Measurements from ENCODE around the gene MRPL37. TPM values are rescaled to one million over a fixed set of nuclear protein-coding genes. Genes with fewer than 3 reads are reported as not detected.
"Not testable (repeated sequence)": the region's sequence is repeated elsewhere in the genome, so short reads cannot be mapped to it uniquely, and the experiment has no call there.

The MRPL37 gene
- polyA plus RNA-seq, 4 donors, result 54.6 to 83.2 (median 76.4) TPM

DNA sequence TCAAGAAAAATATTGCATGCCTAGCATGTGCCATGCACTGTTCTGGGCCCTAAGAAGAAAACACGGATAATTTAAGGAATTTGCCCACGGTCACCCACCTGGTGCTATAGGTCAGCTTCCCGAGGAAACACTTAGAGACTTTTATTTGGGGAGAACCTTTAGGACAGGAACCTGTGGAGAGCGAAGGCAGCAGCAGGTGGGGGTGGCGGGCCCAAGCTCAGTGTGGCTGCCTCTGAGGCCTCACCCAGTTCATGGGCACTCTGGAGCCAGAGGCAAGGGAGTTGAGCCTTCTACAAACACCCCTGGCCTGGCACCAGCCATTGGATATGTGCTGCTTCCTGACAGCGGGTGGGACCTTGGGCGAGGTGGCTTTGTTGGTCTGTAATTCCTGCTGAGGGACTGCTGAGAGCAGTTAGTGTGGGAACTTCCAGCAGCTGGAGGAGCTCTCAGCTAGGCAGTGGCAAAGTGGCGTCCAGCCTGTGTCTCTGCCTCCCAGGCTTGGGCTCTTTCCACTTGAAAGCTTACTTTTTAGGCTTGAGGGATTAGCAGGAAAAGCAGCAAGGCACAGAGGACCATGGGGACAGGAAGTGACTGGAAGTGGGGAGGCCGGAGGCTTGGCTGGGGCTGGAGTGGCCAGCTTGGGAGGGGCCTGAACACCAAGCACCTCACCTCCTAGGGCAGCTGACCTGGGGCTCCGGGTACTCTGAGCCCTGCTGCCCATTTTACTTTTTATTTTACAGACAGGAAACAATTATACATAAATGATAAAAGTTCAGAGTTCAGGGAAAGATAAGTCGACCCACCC, 19.1 kb downstream of the MRPL37 start:
- no peak for DNase-seq (ENCODE audit: low read depth in 4 of 4, low spot score in 3 of 4)

DNA sequence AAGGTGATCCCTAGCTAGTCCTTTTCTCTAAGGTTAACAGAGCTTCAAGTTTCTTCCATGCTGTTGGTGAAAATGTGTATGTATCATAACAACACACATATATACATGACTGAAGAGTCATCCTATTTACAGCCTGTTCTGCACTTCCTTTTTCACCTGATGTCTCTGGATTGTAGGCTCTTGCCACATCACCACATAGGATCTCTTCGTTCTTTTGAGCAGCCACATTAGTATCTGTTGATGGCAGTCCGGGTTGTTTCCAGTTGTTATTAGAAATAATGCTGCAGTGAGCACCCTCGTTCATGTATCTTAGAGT, 19.7 kb downstream of the MRPL37 start:
- no peak for DNase-seq (ENCODE audit: low read depth in 4 of 4, low spot score in 3 of 4)

- DNase-seq (ENCODE audit: low read depth in 4 of 4, low spot score in 3 of 4), result no peak
These were observed 20.2 kb downstream of the MRPL37 start for GRCh38 chr1:54220004-54220811.

- no peak for DNase-seq (ENCODE audit: low read depth in 4 of 4, low spot score in 3 of 4)
These were observed 21.3 kb downstream of the MRPL37 start for GRCh38 chr1:54221113-54221834.

- DNase-seq (ENCODE audit: low read depth in 4 of 4, low spot score in 3 of 4), result no peak
These were observed 22.0 kb downstream of the MRPL37 start for GRCh38 chr1:54221867-54222484.

GRCh38 chr1:54222711-54223110, 22.7 kb downstream of the MRPL37 start:
- DNase-seq (ENCODE audit: low read depth in 4 of 4, low spot score in 3 of 4), result no peak

GRCh38 chr1:54223441-54224202, 23.7 kb downstream of the MRPL37 start:
- DNase-seq (ENCODE audit: low read depth in 4 of 4, low spot score in 3 of 4), result no peak

DNA sequence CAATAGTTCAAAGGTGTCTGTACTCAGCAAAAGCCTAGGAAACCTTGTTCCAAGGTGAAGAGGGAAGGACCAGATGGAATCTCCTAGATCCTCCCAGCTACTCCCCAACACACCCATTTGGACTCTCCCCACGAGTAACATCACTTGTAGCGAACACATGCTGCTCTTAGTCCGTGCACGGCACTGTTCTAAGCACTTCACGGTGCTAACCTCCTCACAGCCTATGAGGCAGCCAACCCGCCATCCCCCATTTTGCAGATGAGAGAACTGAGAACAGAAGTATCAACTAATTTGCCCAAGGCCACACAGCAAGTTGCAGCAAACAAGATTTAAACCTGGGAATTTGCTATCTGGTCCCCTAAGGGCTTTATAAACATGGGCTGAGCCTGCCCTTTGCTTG, 24.3 kb downstream of the MRPL37 start:
- no peak for DNase-seq (ENCODE audit: low read depth in 4 of 4, low spot score in 3 of 4)

DNA sequence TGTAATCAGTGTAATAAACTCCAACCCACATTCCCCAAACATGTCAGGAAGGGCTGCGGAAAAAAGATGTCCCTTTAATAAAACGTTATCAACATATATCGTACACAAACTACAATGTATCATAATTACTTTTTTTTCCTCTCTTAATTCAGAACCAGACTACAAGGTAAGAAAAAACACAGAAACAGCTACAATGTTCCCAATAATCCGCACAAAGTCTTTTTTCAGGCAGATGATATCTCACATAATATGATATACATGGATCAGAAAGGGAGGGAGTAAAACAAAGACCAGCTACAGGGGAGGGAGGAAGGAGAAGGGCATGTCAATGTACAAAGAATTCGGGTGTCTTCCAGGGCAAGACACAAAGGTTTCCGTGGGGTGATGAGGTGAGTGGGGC, 25.4 kb downstream of the MRPL37 start:
- no peak for DNase-seq (ENCODE audit: low read depth in 4 of 4, low spot score in 3 of 4)

GRCh38 chr1:54225986-54226559, 26.1 kb downstream of the MRPL37 start:
- DNase-seq (ENCODE audit: low read depth in 4 of 4, low spot score in 3 of 4), result no peak

- DNase-seq (ENCODE audit: low read depth in 4 of 4, low spot score in 3 of 4), result no peak
These were observed 27.2 kb downstream of the MRPL37 start for GRCh38 chr1:54227091-54227602.

- no peak for DNase-seq (ENCODE audit: low read depth in 4 of 4, low spot score in 3 of 4)
These were observed 27.9 kb downstream of the MRPL37 start for GRCh38 chr1:54227891-54228310.

DNA sequence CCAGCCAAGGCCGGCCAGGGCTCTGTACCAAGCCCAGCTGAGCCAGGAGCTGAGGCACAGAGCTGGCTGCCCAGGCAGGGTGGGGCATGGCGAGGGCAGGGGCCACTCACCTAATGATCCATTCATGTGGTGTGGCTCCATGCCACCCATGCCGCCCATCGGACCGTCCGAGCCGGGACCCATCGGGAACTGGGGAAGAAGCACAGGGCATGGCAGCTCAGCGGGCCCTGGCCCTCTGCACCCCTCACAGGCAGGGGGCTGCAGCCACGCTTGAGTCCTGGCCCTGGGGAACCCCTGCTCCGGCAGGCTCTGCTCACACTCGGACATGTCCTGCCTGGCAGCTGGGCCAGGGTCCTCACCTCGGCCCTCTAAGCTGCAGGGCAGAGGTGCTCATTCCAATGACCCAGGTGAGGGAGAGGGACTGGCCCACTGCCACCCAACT, 28.7 kb downstream of the MRPL37 start:
- no peak for DNase-seq (ENCODE audit: low read depth in 4 of 4, low spot score in 3 of 4)

DNA sequence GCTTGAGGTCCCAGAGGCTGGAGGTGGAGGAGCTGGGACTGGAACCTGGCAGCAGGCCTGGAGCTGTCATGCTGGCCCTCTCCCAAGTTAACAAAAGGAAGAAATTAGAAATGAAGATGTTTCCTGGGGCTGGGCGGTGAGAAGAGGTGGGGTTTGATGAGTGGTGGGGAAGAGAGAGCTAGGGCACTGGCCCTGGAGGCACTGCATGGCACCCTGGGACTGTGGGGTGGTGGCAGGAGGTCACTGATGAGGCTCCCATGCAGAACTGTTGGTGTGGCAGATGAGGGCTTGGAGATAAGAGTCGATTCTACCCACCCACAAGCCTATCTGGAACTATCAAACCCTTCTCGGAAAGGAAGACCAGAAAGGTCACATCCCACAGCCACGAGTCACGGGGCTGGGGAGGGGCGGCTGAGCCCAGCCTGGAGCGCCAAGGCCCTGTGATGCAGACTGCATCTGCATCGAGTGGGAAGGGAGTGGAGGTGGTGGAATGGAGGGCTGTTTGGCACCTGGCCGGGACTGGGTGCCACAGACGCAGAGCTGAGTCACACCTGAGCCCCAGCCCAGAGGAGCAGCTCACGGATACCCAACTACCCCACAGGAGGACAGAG, 29.4 kb downstream of the MRPL37 start:
- no peak for DNase-seq (ENCODE audit: low read depth in 4 of 4, low spot score in 3 of 4)

DNA sequence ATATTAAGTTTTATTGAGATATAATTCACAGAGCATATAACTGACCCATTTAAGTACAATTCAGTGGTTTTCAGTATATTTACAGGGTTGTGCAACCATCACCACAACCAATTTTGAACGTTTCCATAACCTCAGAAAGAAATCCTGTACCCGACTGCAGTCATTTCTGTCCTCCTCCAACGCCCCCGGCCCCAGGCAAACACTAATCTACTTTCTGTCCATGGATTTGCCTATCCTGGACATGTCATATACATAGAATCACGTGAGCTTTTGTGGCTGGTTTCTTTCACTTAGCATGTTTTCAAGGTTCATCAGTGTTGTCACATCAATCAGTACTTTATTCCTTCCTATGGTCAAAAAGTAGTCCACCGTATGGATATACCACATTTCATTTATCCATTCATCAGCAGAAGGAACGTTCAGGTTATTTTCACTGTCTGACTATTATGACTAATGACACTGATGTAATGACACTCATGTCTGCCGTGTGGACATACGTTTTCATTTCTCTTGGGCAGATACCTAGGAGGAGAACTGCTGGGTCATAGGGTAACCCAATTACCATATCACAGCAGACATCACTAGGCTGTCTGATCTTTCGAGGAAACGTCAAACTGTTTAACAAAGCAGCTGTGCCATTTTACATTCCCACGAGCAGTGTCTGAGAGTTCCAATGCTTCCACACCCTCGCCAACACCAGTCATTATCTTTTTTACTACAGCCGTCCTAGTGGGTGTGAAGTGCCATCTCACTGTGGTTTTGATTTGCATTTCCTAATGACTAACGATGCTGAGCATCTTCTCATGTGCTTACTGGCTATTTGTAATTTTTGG, 30.8 kb downstream of the MRPL37 start:
- DNase-seq (ENCODE audit: low read depth in 4 of 4, low spot score in 3 of 4), result no peak

DNA sequence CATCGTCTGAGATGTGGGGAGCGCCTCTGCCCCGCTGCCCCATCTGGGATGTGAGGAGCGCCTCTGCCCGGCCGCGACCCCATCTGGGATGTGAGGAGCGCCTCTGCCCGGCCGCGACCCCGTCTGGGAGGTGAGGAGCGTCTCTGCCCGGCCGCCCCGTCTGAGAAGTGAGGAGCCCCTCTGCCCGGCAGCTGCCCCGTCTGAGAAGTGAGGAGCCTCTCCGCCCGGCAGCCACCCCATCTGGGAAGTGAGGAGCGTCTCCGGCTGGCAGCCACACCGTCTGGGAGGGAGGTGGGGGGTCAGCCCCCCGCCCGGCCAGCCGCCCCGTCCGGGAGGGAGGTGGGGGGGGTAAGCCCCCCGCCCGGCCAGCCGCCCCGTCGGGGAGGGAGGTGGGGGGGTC, 33.2 kb downstream of the MRPL37 start:
- not testable (repeated sequence) for DNase-seq (ENCODE audit: low read depth in 4 of 4, low spot score in 3 of 4)

GRCh38 chr1:54234284-54234683, 34.3 kb downstream of the MRPL37 start:
- DNase-seq (ENCODE audit: low read depth in 4 of 4, low spot score in 3 of 4), result no peak

GRCh38 chr1:54237586-54237985, 37.6 kb downstream of the MRPL37 start:
- no peak for DNase-seq (ENCODE audit: low read depth in 4 of 4, low spot score in 3 of 4)
